Measurements from ENCODE around the gene POP7.

POP7 gene

DNA sequence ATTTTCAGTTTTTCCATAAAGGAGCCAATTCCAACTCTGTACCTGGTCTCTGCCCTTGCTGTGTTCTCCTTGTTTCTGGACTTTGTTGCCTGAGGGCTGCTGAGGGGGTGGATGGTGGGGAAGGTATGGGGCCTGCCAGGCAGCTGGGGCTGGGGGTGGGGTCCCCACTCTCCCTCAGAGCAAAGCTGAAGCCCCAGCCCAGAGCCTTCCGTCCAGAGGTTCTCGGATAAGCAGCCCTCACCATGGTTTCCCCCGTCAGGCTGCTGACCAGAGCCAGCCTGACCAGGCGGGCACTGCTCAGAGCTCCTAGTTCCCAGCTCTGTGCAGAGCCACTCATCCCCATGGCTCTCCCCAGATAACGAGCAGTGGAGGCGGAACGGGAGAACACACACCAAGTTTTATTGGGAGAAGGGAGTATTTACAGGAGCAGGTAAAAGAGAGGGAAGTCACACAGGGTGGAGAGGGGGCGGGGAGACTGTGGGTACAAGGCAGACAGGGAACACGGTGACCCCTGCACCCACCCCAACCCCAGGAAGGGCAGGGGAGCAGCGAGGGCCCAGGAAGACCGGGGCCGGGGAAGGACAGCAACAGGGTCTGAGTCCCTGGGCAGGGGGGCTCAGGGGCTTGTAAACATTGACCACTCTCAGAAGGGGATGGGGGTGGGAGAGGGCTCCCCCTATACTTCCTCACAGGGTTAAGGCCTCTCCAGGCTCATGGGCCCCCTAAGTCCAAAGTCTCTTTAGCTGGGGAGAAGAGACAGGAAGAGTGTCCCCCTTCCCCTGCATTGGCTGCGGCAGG is 26.6 kb upstream of the POP7 start:
- DNase-seq = no peak

DNA sequence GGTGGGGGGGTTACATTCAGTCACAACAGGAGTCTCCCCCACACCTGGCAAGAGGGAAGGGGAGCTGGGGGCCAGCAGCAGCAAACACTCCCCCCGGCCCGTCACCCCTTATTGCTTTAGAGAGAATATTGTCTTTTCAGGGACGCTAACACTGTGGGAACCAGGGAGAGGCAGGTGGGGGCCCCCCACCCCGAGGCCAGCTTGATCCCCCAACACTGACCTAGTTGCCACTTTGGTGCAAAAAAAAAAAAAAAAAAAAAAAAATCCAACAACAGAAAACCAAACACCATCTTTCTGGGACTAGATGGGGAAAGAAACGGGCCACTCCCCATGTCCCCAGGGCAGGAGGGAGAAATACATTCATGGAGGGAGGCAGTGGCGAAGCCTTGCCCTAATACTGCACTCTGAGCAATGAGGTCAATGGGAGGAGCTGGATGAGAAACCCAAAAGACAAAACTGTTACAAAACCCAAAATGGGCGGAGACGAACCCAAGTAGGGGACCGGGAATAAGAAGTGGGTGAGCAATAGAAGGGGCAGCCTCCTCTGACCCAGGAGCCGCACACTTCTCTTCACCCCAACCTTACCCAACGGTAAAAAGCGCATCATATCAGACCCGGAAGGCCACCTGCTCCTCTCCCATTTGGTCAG is 25.9 kb upstream of the POP7 start:
- DNase-seq = no peak

DNA sequence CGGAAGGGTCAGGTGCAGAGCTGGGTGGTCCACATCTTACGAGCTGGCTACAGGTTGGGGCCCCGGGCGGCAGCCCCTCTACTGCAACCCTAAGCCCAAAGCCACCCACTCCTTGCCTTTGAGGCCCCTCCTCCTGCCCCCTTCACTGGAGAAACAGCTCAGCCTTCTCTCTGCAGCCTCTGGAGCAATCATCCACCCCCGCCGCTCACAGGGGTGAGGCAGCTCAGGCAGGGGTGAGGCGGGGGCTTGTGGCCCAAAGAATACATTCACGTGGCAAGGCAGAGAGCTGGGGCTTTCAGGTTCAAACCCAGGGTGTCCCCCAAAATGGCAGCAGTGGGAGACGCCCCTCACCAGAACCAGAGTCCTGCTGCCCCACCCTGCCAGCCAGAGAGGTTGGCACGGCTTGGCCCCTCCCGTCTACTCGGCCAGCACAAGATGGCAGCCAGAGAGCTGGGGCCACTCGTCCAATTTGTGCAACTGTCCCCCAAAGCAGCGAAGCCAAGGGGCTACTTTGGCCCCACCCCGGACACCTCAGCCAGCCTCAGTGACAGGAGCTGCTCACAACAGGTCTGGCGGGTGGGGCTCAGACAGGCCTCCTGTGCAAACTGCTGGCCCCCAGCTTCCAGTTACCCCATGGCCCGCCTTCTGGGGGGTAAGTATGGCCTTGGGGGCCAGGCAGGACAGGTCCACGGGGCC is 25.2 kb upstream of the POP7 start:
- DNase-seq = no peak

DNA sequence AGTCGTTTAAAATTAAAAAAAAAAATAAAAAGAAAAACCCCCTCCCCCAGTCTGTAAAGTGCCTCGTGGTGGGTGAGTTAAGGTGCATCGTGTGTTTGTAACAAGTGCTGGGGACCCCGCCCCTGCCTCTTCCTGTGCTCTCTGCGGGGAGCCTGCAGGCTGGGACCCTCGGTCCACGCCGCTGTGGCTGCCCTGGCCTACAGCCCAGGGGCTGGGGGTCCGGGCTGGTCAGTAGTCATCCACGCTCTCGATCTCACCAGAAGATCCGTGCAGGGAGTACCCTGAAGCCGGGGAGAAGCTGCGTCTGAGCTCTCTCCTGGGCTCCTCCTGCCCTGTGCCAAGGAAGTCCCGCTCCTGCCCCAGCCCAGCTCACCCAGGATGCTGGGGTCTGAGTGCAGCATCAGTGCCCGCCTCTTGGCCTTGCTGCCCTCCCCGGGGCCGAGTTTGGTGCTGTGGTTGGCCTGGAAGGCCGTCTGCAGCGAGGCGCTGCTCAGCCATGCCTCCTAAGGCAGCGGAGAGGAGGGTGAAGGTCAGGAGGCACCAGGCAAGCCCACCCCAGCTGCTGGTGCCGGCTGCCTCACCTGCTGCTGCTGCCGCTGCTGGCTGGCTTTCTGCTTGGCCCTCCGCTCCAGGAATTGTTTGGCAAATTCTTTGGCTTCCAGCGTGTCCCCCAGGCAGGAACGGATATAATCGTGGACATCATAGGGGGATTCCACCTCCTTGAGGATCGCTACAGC is 24.3 kb upstream of the POP7 start:
- DNase-seq = no peak

DNA sequence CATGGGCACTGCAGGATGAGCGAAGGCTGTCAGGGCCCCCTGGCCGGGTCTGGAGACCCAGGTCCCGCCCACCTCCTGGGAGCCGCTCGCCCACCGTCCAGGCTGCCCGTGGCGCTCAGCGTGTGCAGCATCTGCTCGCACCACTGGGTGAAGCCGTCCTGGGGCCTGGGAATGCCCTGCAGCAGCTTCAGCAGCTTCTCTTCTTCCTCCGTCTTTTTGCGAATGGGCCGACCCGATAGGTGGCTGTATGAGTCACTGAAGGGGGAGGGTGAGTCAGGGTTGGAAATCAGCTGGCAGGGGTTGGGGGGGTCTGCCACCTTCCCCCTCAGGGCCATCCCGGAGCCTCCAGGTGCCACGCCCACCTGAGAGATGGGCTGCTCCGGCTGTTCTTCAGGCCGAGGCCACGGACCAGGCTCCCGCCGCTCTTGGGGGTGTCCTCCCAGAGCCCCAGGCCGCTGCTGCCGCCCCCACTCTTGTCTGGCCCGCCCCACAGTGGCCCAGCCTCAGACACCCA is 23.6 kb upstream of the POP7 start:
- DNase-seq = no peak

DNA sequence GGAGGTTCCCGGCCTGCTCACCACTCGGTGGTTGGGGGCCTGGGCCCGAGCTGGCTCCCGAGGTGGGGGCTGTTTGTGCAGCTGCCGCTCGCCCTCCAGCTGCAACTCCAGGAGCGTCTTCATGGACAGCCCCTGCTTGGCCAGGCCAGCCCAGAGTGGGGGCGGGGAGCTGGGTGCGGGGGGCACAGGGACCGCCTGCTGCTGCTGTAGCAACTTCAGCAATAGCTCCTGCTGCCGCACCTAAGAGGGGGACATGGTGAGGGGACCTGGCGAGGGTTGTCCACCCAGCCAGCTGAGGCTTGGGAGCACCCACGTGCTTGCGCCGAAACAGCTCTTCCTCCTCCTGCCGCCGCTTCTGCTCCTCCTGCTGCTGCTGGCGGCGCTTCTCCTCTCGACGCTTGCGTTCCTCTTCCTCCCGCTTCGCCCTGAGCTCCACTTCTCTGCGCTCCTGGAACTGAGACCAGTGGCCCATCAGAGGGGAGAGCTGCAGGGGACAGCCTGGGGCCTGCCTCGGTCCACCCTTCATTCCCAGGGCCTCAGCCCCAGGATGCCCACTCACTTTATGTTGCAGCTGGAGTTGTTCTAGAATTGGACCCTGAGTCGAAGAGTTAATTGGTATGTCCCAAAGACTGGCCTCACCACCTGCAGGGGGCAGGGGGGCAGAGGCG is 22.8 kb upstream of the POP7 start:
- no peak for DNase-seq

DNA sequence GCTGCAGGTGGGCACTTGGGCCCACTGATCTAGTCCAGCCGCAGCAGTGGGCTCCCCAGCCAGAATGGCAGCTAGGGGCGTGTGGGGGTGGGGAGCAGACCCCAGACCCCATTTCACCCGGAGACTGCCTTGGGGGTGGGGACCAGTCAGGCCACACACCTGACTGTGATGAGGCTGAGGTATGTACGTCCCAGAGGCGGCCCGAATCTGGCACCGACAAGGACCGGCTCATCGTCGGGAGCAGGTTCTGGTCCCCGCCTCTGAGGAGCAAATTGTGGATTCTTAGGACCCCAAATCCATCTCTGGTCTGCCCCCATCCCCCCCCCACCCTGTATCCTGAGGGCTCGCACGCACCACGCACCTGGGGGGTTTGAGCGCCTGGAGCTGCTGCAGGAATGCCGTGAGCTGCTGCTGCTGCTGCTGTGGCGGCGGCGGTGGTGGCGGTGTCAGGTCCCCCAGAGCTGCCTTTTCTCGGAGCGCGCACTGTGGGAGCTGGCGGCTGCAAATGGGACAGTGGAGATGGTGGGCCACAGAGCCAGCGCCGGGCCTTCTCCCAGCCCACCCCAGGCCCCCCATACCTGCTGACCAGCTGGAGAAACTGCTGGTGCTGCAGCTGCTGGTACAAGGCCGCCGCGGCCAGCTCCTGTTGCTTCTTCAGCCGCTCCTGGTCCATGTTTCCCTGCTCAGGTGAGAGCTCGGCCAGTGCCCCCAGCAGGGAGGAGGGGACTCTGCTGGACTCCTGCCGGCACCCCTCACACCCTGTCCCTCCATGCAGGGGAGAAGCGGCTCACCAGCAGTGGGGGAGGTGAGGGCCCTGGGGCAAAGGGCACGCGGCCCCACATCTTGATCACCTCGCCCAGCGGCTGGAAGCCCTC is 22.0 kb upstream of the POP7 start:
- no peak for DNase-seq

DNA sequence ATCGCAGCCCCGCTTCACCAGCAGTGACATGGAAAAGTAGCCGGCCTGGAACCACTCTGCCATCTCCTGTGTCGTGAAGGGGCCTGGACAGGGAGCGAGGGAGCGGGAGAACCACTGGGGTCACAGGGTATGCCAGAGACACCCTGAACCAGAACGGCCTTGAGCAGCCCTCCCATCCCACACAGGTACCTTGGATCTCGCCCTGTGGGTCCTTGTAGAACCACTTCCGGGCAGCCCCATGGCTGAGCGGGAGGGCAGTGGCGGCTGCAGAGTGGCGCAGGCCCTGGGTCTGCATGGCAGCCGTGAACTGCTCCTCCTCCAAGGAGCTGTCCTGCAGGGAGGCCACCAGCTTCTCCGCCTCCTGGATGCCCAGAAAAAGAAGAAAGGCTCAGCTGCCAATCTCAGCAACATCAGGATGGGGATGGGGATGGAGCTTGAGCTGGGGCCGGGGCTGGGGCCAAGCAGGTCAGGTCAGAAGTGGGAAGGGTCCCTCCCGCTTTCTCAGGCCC is 21.3 kb upstream of the POP7 start:
- DNase-seq = no peak

DNA sequence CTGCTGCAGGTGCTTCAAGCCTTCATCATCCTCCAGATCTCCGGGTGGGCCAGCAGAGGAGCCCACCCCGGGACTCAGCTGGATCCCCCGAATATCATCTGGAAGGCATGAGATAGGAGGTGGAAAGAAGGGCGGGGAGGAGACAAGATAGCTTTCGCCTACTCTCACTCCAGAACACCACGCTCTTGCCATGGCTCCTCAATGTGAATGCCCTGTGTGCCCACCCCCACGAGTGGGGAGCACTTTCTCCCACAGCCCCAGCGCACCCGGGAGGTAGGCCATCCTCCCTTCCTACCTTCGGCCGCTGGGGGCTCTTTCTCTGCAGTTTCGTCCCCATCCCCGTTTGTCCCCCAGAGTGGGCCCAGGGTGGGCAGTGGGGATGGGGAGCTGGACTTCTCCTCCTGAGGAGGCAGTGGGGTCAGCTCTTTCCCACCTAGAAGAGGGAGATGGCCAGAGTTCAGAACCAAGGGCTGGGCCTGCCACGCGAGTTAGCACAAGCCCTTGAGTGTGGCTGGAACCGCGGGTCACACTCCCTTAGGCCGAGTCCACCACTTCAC is 20.8 kb upstream of the POP7 start:
- no peak for DNase-seq

DNA sequence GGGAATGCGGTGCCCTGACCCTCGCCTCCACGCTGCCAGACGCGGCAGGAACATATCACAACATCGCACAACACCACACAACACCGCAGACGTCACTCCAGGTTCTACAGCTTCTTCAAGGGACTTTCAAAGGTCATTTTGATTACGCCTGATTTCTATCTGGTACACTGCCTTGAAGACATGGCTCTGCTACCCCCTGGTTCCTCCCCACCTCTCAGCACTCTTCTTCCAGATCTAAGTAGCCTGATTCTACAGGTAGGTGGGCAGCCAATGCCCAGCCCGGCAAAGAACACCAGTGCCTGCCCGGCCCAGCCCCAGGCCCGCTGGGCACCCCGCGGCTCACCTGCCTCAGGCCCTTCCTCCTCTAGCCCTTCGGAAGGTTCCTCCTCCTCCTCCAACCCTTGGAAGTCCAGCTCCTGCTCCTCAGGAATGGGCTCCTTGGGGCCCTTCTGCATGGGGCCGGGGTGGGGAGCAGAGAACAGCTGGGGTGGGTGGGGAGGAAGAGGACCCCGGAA is 20.2 kb upstream of the POP7 start:
- DNase-seq = no peak

DNA sequence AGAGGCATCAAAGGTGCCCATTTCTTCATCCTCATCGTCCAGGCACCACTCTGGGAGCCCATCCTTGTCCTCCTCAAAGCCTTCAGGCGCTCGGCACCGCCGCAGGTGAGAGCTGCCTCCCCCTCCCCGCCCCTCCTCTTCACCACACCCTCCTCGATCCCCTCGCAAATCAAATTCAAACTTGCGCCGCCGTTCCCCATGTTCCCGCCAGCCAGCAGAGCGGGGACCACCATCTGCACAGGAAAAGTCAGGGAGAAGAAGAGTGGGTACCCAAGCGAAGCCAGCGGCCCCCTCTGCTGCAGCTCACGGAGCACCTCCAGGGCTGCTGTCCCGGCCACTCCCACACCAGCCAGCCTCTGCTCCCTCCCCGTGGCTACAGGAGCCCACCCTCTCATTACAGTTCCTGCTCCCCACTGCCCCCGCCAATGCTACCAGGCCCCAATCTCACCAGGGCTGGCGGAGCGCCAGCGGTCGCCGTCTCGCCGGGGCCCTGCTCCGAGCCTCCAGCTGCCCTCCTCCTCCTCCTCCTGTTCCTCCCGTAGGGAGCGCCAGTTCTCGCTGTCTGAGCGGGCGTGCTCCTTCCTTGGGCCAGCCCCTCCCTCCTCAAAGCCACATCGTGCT is 19.6 kb upstream of the POP7 start:
- DNase-seq = no peak

DNA sequence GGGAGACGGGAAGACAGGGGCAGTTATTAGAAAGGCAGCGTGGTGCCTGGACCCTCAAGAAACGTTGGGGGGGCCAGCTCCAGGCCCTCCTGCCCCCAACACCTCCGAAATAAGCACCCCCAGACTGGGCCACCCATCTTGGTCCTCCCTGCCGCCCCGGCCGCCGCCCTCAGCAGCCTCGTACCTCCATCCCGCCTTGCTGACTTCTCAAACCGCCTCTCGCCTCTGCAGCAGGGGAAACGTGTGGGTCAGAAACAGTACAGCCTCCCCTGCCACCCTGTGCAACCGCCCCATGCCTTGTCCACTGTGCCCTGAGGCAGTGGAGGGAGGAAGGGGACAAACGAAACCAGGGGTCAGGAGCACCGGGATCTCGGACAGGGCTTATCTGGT is 19.1 kb upstream of the POP7 start:
- DNase-seq = no peak

DNA sequence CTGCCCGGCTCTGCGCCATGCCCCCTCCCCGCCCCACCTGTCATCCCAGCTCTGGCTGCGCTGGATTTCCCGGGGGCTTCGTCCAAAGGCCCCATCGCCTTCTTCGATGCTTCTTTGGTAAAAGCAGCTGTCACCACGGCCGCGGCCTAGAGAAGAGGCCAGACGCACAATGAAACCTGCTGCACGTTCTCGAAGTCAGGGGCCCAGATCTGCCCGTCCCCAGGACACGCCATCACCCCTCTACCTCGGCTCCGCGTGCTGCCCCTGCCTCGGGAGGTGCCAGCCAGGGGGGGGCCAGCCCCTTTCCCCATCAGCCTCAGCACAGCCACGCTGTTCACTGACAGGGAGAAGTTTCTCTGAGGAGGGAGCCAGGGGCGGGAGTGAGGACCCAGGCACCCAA is 18.7 kb upstream of the POP7 start:
- DNase-seq = no peak

DNA sequence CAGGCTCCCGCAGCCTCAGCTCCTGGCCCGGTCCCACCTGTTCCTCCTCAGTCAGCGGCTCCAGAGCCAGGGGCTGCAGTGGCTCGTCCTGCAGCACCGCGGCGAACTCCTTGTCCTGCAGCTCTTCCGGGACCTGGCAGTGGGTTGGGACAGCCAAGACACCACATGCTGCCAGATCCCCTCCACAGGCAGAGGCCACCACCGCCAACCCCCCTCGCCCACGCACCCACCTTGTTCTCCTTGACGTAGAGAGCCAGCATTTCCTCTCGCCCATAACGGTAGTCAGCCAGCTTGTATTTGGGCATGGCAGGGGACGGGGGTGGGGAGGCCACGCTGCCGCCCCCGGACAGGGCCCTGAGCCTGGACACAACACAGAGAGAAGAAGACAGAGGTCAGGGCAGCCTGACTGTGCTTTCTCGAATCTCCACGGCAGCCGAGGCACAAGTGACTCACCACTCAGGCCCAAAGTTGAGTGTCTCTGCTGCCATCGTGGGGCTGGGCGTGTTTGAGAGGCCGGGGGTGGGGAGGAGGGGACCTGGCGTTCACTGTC is 18.1 kb upstream of the POP7 start:
- DNase-seq = no peak

DNA sequence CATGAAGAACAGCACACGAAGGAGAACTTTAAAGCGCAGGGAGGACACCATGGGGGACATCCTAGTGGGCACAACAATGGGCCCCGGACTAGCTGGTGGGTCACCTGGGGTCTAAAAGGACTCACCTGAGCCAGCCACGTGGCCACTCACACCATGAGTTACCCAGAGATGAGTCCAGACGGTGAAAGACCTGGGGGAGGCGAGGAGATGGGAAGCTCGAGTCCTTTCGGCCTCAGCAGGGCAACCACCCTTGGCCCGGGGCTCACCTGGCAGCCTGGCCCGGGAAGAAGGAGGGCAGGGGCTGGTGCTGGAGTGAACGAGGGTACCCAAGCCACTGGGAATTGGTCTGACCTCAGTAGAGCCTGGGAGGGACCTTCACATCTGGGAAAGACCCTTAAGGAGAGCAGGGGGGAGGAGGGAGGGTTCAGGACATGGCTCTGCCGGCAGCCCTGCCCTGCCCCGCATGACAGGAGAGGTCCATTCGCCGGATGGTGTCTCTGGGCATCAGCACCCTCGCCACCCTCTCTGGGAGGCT is 17.5 kb upstream of the POP7 start:
- DNase-seq = no peak

DNA sequence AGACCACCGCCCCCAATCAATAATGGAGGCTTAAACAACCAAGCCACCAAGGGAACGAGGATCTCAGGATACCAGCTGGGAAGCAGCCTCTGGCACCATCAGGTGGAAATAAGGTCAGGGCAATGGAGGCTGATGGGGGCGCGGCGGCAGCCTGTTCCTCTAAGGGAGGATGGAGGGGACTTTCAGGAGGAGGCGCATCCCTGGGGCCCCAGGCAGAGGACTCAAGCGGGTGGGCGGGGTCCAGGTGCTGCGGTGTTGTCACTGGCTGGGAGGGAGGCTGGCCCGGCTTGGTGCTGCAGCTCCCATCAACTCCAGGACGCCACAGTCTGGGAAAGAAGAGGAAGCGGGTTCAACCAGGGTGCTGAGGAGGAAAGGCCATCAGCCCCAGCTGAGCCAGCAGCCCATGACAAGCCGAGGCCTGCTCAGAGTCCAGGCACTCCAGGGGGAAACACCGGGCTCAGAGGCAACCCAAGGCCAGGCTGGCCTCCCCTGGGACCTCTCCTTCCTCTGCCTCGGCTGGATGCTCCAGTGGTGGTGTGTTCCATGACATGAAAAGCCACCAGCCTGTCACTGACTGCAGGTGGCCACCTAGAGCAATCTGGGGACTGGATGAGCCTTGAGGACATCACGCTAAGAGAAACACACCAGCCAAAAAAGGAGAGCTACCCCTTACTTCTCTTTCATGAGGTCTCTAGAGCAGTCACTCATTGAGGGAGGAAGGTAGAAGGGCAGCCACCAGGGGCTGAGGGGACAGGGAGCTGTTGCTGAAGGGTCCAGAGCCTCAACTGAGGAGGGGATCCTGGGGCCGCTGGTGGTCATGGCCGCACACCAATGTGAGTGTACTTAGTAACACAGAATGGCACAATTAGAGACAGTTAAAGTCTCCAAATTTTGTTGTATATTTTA is 16.4 kb upstream of the POP7 start:
- DNase-seq = no peak

DNA sequence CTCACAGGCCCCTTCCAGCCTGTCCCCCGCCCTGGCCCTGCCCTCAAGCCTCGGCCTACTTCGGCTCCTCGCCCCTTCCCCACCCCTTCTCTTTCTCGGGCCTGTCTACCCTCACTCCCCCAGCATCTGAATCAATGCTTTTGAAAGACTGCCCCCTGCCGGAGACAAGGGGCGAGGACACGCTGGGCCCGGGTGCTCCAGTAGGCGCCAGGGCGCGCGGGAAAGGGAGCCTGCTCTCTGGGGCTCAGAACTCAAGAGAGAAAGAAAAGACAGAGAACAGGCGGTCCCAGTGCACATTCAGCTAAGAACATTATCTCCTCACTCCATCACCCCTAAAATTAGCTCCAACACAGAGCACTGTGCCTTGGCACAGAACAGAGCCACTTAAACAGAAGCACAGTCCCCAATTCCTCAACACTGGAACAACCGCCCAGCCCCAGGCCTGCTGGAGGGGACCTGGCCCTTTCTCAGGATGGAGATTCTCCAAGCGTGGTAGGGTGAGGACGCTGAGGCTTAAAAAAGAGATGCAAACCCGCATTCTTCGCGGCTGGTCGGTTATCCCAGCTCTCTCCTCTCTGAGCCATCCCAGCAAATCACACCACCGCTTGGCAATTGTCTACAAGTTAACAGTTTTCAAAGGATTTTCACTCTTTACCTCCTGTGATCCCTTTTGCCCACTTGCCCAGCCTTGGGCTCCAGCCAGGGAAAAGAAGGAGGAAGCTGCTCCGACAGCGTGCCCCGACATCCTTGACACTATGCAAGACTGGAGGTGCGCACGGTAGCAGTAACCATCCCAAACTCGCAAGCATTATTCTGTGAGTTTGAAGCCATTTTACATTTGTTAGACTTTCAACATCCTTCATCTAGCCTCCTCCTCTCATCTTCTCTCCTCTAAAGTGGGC is 14.0 kb upstream of the POP7 start:
- DNase-seq = peak; percentile 84

DNA sequence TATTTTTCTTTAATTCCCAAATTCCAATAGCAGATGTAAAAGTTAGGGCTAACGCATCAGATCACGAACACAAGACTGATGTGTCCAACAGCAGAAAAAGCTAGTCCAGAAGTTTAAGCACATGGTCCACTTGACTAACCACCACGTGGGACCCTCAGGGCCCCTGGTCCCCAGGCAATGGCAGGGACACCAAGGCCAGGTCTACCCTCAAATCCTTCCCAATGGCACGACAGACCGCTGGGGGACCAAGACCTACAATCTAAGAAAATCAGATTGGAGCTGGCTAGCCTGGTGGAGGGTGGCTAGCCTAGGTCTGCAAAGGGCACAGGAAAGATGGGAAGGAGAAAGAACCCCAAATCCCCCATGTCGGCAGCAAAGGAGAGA is 13.4 kb upstream of the POP7 start:
- DNase-seq = no peak
